DMS 273 (cell line): ENCODE results near the gene MCUR1.

Experiments
- DNase-seq: peaks from one replicate; lab custom pipeline; 2025; ENCODE audit not compliant: unreplicated experiment; lab: John Stamatoyannopoulos, UW

Gene MCUR1

GRCh38 chr6:13741365-13741764 lies 73.0 kb downstream of the MCUR1 start:
- no peak for DNase-seq
